K562 (cell line): ENCODE data around the gene CHCHD6. TPM values are rescaled to one million over a fixed set of nuclear protein-coding genes. Genes with fewer than 3 reads are reported as not detected.

Source experiments
- ARID1B ChIP-seq: fragments of 450-650 bp; IDR thresholded peaks from 2 replicates; pipeline ENCODE4 v1.6.1; 2016; ENCODE audit warnings: antibody characterized with exemption, mild to moderate bottlenecking, inconsistent platforms
- GTF2E2 ChIP-seq: fragments of 200-800 bp; sonication (Bioruptor generic); IDR thresholded peaks from 2 replicates; pipeline ENCODE4 v1.6.1; 2016; ENCODE audit warnings: missing genetic modification characterization, missing compliant biosample characterization
- JUND ChIP-seq, 2 experiments: IDR thresholded peaks; 2 replicates in 1 of 2; 3 replicates in 1 of 2; pipeline ENCODE4 v1.6.1; 2011; ENCODE audit warnings: borderline replicate concordance in 2 of 2, low read depth in 2 of 2, low read length in 2 of 2, improper control_type of control experiment in 1 of 2, missing biosample characterization in 1 of 2, missing genetic modification characterization in 1 of 2, missing genetic modification reagents in 1 of 2
- KAT7 ChIP-seq: sonication (generic); formaldehyde crosslinking; IDR thresholded peaks from 2 replicates; pipeline ENCODE4 v1.8.0; 2022; ENCODE audit warnings: missing genetic modification reagents, mild to moderate bottlenecking, borderline replicate concordance
- PTBP1 ChIP-seq: fragments of 200-400 bp; formaldehyde crosslinking; IDR thresholded peaks from 2 replicates; pipeline ENCODE4 v1.6.1; 2017; ENCODE audit warnings: low read depth, low read length
- PTTG1 ChIP-seq: fragments of 450-650 bp; IDR thresholded peaks from 2 replicates; pipeline ENCODE4 v1.6.1; 2016; ENCODE audit warnings: low read depth, mild to moderate bottlenecking, missing genetic modification characterization, missing compliant biosample characterization
- SUPT5H ChIP-seq: fragments of 450-650 bp; IDR thresholded peaks from 2 replicates; pipeline ENCODE4 v1.6.1; 2016
- ZC3H4 ChIP-seq: sonication (generic); formaldehyde crosslinking; IDR thresholded peaks from 2 replicates; pipeline ENCODE4 v1.9.0; 2021; ENCODE audit warnings: missing genetic modification reagents, borderline replicate concordance
- ZNF274 ChIP-seq: IDR thresholded peaks from 2 replicates; pipeline ENCODE4 v1.6.1; 2011; ENCODE audit warnings: low read depth, mild to moderate bottlenecking, low read length, moderate library complexity, borderline replicate concordance
- ZNF583 ChIP-seq: fragments of 250-450 bp; sonication (Bioruptor Pico); IDR thresholded peaks from 2 replicates; pipeline ENCODE4 v1.4.0; 2020
- polyA plus RNA-seq, 8 experiments: library from polyadenylated mRNA; depleted of rRNA in 4 of 8; stranded (reverse) in 5 of 8; unstranded in 3 of 8; fragments of >200 nt; fragmentation: Nextera tagmentation in 2 of 8; fragmentation: Illumina TruSeq in 1 of 8; extraction: Ambion mirVana in 2 of 8; extraction: Trizol in 1 of 8; gene quantifications; 2 replicates each; pipeline versions ENCODE4 v1.2.1 to v1.2.3, GENCODE V29; 2011 to 2014; ENCODE audit warnings: inconsistent platforms in 1 of 8, missing spikeins in 1 of 8
- total RNA-seq, 7 experiments: library from RNA; depleted of rRNA in 6 of 7; stranded (reverse); fragments of >200 nt in 6 of 7; fragmentation: Illumina TruSeq in 2 of 7; extraction: Trizol in 2 of 7; gene quantifications; 2 replicates each; pipeline versions ENCODE4 v1.2.1 to v1.2.3, GENCODE V29; 2011 to 2021; ENCODE audit warnings: low replicate concordance in 1 of 7
- TF ChIP-seq, protein P1 (sequence below): fragments of 200-600 bp; sonication (generic); IDR thresholded peaks from one replicate; pipeline ENCODE4 v1.6.1; 2012; ENCODE audit warnings: mild to moderate bottlenecking, low read depth, low read length, inconsistent platforms
- TF ChIP-seq, protein P2 (sequence below): fragments of 450-650 bp; IDR thresholded peaks from 2 replicates; pipeline ENCODE4 v1.6.1; 2016; ENCODE audit warnings: antibody characterized with exemption

Gene CHCHD6
- total and polyA plus RNA-seq, 9 of the 15 experiments (the other 6 are each of a cell fraction or from before 2014, with no cell fraction given), result 4.6 to 18.6 (median 10.9) TPM

DNA sequence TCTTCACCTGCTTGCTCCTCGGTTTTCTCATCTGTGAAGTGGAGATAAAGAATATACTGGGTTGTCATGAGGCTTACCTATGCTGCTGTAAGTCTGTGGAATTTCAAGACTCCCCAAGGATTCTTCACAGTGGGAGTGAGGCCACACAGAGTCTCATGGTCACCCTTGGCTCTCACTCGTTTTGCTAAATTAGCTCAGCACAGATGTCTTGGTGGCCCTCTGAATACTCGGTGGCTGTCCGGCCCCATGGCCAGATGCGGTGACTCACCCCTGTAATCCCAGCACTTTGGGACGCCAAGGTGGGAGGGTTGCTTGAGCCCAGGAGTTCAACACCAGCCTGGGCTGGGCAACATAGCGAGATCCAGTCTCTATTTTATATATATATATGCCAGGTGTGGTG is 5.0 kb upstream of the CHCHD6 start (continued):
- TF ChIP-seq, protein P1, sequence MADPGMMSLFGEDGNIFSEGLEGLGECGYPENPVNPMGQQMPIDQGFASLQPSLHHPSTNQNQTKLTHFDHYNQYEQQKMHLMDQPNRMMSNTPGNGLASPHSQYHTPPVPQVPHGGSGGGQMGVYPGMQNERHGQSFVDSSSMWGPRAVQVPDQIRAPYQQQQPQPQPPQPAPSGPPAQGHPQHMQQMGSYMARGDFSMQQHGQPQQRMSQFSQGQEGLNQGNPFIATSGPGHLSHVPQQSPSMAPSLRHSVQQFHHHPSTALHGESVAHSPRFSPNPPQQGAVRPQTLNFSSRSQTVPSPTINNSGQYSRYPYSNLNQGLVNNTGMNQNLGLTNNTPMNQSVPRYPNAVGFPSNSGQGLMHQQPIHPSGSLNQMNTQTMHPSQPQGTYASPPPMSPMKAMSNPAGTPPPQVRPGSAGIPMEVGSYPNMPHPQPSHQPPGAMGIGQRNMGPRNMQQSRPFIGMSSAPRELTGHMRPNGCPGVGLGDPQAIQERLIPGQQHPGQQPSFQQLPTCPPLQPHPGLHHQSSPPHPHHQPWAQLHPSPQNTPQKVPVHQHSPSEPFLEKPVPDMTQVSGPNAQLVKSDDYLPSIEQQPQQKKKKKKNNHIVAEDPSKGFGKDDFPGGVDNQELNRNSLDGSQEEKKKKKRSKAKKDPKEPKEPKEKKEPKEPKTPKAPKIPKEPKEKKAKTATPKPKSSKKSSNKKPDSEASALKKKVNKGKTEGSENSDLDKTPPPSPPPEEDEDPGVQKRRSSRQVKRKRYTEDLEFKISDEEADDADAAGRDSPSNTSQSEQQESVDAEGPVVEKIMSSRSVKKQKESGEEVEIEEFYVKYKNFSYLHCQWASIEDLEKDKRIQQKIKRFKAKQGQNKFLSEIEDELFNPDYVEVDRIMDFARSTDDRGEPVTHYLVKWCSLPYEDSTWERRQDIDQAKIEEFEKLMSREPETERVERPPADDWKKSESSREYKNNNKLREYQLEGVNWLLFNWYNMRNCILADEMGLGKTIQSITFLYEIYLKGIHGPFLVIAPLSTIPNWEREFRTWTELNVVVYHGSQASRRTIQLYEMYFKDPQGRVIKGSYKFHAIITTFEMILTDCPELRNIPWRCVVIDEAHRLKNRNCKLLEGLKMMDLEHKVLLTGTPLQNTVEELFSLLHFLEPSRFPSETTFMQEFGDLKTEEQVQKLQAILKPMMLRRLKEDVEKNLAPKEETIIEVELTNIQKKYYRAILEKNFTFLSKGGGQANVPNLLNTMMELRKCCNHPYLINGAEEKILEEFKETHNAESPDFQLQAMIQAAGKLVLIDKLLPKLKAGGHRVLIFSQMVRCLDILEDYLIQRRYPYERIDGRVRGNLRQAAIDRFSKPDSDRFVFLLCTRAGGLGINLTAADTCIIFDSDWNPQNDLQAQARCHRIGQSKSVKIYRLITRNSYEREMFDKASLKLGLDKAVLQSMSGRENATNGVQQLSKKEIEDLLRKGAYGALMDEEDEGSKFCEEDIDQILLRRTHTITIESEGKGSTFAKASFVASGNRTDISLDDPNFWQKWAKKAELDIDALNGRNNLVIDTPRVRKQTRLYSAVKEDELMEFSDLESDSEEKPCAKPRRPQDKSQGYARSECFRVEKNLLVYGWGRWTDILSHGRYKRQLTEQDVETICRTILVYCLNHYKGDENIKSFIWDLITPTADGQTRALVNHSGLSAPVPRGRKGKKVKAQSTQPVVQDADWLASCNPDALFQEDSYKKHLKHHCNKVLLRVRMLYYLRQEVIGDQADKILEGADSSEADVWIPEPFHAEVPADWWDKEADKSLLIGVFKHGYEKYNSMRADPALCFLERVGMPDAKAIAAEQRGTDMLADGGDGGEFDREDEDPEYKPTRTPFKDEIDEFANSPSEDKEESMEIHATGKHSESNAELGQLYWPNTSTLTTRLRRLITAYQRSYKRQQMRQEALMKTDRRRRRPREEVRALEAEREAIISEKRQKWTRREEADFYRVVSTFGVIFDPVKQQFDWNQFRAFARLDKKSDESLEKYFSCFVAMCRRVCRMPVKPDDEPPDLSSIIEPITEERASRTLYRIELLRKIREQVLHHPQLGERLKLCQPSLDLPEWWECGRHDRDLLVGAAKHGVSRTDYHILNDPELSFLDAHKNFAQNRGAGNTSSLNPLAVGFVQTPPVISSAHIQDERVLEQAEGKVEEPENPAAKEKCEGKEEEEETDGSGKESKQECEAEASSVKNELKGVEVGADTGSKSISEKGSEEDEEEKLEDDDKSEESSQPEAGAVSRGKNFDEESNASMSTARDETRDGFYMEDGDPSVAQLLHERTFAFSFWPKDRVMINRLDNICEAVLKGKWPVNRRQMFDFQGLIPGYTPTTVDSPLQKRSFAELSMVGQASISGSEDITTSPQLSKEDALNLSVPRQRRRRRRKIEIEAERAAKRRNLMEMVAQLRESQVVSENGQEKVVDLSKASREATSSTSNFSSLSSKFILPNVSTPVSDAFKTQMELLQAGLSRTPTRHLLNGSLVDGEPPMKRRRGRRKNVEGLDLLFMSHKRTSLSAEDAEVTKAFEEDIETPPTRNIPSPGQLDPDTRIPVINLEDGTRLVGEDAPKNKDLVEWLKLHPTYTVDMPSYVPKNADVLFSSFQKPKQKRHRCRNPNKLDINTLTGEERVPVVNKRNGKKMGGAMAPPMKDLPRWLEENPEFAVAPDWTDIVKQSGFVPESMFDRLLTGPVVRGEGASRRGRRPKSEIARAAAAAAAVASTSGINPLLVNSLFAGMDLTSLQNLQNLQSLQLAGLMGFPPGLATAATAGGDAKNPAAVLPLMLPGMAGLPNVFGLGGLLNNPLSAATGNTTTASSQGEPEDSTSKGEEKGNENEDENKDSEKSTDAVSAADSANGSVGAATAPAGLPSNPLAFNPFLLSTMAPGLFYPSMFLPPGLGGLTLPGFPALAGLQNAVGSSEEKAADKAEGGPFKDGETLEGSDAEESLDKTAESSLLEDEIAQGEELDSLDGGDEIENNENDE, result no peak
- no peak for TF ChIP-seq PTBP1
- no peak for TF ChIP-seq GTF2E2 (tag)
- TF ChIP-seq ARID1B, result peak; percentile 26; the same call in 1 of the 2 replicates
- no peak for TF ChIP-seq PTTG1 (tag)
- no peak for TF ChIP-seq ZNF583 (CRISPR knock-in tag)
- TF ChIP-seq JUND (IDR thresholded peaks at IDR 0.05; ENCODE audit: borderline replicate concordance, low read depth, low read length), result 0 out of 2 replicates have a peak, but pooled peaks have one; percentile 19
- no peak for TF ChIP-seq JUND (tag; IDR thresholded peaks at IDR 0.05; ENCODE audit: borderline replicate concordance, low read depth, low read length)
- TF ChIP-seq ZNF274, result no peak
- TF ChIP-seq ZC3H4, result no peak
- TF ChIP-seq KAT7 (CRISPR knock-in tag), result no peak
- TF ChIP-seq SUPT5H, result no peak
- TF ChIP-seq, protein P2, sequence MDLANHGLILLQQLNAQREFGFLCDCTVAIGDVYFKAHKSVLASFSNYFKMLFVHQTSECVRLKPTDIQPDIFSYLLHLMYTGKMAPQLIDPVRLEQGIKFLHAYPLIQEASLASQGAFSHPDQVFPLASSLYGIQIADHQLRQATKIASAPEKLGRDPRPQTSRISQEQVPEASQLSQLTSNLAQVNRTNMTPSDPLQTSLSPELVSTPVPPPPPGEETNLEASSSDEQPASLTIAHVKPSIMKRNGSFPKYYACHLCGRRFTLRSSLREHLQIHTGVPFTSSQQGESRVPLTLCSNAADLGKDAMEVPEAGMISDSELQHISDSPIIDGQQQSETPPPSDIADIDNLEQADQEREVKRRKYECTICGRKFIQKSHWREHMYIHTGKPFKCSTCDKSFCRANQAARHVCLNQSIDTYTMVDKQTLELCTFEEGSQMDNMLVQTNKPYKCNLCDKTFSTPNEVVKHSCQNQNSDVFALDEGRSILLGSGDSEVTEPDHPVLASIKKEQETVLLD, result no peak
